GM12873 (cell line): ENCODE measurements around the gene UGCG.

ENCODE experiments used
- TF ChIP-seq, protein P1 (sequence below): IDR thresholded peaks from 2 replicates; pipeline ENCODE4 v1.5.1; 2012; ENCODE audit warnings: low read depth, mild to moderate bottlenecking, moderate library complexity, low read length, control low read depth; ENCODE audit not compliant: insufficient read depth; ENCODE audit errors: missing control alignments

The UGCG gene

GRCh38 chr9:111897601-111898137, 1.1 kb downstream of the UGCG start:
- TF ChIP-seq, protein P1, sequence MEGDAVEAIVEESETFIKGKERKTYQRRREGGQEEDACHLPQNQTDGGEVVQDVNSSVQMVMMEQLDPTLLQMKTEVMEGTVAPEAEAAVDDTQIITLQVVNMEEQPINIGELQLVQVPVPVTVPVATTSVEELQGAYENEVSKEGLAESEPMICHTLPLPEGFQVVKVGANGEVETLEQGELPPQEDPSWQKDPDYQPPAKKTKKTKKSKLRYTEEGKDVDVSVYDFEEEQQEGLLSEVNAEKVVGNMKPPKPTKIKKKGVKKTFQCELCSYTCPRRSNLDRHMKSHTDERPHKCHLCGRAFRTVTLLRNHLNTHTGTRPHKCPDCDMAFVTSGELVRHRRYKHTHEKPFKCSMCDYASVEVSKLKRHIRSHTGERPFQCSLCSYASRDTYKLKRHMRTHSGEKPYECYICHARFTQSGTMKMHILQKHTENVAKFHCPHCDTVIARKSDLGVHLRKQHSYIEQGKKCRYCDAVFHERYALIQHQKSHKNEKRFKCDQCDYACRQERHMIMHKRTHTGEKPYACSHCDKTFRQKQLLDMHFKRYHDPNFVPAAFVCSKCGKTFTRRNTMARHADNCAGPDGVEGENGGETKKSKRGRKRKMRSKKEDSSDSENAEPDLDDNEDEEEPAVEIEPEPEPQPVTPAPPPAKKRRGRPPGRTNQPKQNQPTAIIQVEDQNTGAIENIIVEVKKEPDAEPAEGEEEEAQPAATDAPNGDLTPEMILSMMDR: no peak

GRCh38 chr9:111898331-111899096, 1.9 kb downstream of the UGCG start:
- TF ChIP-seq, protein P1: no peak

DNA sequence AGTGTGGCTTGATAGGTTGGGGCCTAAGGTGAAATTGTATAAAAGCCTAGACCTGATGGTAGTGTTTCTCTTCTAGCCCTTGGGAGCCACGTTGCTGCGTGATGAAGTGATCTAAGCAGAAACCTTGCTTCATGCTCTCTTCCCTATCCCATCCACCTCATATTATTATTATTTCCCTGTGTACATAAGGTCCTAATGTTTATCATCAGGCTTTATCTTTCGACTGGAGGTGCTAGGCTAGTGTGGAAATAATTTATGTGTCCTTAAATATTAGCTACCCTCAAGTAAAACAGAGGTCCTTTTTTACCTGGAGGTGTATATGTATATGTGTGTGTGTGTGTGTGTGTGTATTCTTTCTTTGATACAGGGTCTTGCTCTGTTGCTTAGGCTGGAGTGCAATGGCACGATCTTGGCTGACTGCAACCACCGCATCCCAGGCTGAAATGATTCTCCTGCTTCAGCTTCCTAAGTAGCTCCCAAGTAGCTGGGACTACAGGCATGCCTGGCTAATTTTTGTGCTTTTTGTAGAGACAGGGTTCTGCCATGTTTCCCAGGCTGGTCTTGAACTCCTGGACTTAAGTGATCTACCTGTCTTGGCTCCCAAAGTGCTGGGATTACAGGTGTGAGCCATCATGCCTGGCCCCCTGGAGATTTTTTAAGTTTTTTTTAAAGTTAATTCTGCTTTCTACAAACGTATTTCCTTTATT, 3.7 kb downstream of the UGCG start:
- TF ChIP-seq, protein P1: no peak

GRCh38 chr9:111900858-111901612, 4.4 kb downstream of the UGCG start:
- TF ChIP-seq, protein P1: no peak

DNA sequence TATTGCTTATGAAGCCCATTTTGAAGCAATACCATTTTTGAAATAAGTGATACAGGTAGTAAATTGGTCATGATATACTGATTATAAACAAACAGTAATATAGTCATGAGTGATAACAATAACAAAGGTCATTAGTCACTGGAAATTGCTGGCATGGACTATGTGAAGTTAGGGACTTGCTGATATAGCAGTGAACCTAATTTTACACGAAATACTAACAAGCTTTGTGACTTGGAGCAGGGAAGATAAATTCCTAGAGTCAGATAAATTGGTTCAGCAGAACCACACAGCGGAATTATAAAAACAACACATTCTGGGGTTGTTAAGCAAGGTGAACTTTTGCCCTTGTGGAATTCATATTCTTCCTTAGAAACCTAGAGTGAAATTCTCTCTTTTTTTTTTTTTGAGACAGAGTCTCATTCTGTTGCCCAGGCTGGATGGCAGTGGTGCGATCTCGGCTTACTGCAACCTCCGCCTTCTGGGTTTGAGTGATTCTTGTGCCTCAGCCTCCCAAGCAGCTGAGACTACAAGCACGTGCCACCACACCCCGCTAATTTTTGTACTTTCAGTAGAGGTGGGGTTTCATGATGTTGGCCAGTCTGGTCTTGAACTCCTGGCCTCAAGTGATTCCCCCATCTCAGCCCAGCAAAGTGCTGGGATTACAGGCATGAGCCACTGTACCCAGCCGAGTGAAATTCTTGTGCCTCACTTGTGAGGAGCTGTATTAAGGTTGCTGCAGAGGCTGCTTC, 6.0 kb downstream of the UGCG start:
- TF ChIP-seq, protein P1: no peak

GRCh38 chr9:111904026-111904425, 7.4 kb downstream of the UGCG start:
- TF ChIP-seq, protein P1: no peak
